Posterior vena cava (tissue), 2 donors: ENCODE data around the gene GNAT2. TPM values are rescaled to one million over a fixed set of nuclear protein-coding genes. Genes with fewer than 3 reads are reported as not detected.

ENCODE experiments used
- DNase-seq: peaks from one replicate; pipeline ENCODE4 v3.0.0-alpha.2; 2020; ENCODE audit warnings: low spot score
- intact Hi-C, 2 donors: fragments of 100-400 bp; cut with DNase I; formaldehyde crosslinking; loops; one replicate each; pipeline versions ENCODE4 v1.14.1 to v1.14.2; 2022 to 2023
- total RNA-seq, 2 donors: library from RNA; stranded (reverse); fragmentation: NEBNext Ultra II Directional; extraction: Animal tissue kit (Norgen Biotek cat#: 25700); gene quantifications; one replicate each; pipeline ENCODE4 v1.2.1, GENCODE V29; 2021
- donor health status: DM: yes; HTN: yes; CAD: no.
- donor health status: DM: yes; HTN: yes; CAD: no.

GNAT2 gene
- total RNA-seq, 2 donors from 2014 or later, result not detected

GRCh38 chr1:109649491-109649914, 30.1 kb upstream of the GNAT2 start:
- intact Hi-C loops, result loop anchor here in 1 of 2 donors (10.0 kb wide), 1 partner anchor 55 kb away; no protein-coding TSS in a partner anchor
- no peak for DNase-seq

- intact Hi-C loops, result loop anchor here in 1 of 2 donors (10.0 kb wide), 1 partner anchor 60 kb away; no protein-coding TSS in a partner anchor
- DNase-seq, result no peak
Observed at GRCh38 chr1:109644670-109645069, 25.3 kb upstream of the GNAT2 start.

GRCh38 chr1:109643385-109644230, 24.2 kb upstream of the GNAT2 start:
- DNase-seq, result peak; percentile 94
- intact Hi-C loops, result loop anchor here in 1 of 2 donors (10.0 kb wide), 1 partner anchor 61 kb away; no protein-coding TSS in a partner anchor

- intact Hi-C loops, result loop anchor here in 1 of 2 donors (10.0 kb wide), 1 partner anchor 62 kb away; no protein-coding TSS in a partner anchor
- no peak for DNase-seq
Observed at GRCh38 chr1:109642626-109643025, 23.2 kb upstream of the GNAT2 start.

GRCh38 chr1:109641861-109642260, 22.4 kb upstream of the GNAT2 start:
- intact Hi-C loops, result loop anchor here in 1 of 2 donors (2.0 to 10.0 kb wide), 2 partner anchors 63 to 133 kb away; no protein-coding TSS in a partner anchor
- no peak for DNase-seq

GRCh38 chr1:109641078-109641740, 21.8 kb upstream of the GNAT2 start:
- intact Hi-C loops, result loop anchor here in 1 of 2 donors (2.0 to 10.0 kb wide), 2 partner anchors 64 to 134 kb away; no protein-coding TSS in a partner anchor
- DNase-seq, result no peak

- intact Hi-C loops, result loop anchor here in 1 of 2 donors (2.0 to 10.0 kb wide), 2 partner anchors 64 to 134 kb away; no protein-coding TSS in a partner anchor
- peak; percentile 95 for DNase-seq
Observed at GRCh38 chr1:109640285-109640865, 21.0 kb upstream of the GNAT2 start.

GRCh38 chr1:109639841-109640184, 20.4 kb upstream of the GNAT2 start:
- intact Hi-C loops, result loop anchor here (2.0 to 10.0 kb wide), 4 partner anchors 65 to 345 kb away; partner anchors contain the start of gene AHCYL1 (in 1 of the 2)
- peak; percentile 77 for DNase-seq

- intact Hi-C loops, result loop anchor here (5.0 to 10.0 kb wide), 2 partner anchors 133 to 346 kb away; partner anchors contain the start of gene AHCYL1 (in 1 of the 2)
- DNase-seq, result no peak
Observed at GRCh38 chr1:109639063-109639840, 19.8 kb upstream of the GNAT2 start.

GRCh38 chr1:109637446-109637845, 18.0 kb upstream of the GNAT2 start:
- intact Hi-C loops, result loop anchor here (5.0 to 10.0 kb wide), 2 partner anchors 135 to 347 kb away; partner anchors contain the start of gene AHCYL1 (in 1 of the 2)
- DNase-seq, result no peak

- intact Hi-C loops, result loop anchor here (5.0 to 10.0 kb wide), 2 partner anchors 136 to 348 kb away; partner anchors contain the start of gene AHCYL1 (in 1 of the 2)
Observed at GRCh38 chr1:109636201-109636952, 17.0 kb upstream of the GNAT2 start.

GRCh38 chr1:109635862-109636200, 16.4 kb upstream of the GNAT2 start:
- intact Hi-C loops, result loop anchor here (5.0 to 10.0 kb wide), 2 partner anchors 136 to 349 kb away; partner anchors contain the start of gene AHCYL1 (in 1 of the 2)

More at GRCh38 chr1:109636201-109636952, 17.0 kb upstream of the GNAT2 start:
- DNase-seq, result no peak

GRCh38 chr1:109634771-109635750, 15.6 kb upstream of the GNAT2 start:
- DNase-seq, result no peak
- intact Hi-C loops, result loop anchor here (5.0 to 10.0 kb wide), 2 partner anchors 137 to 350 kb away; partner anchors contain the start of gene AHCYL1 (in 1 of the 2)

More at GRCh38 chr1:109635862-109636200, 16.4 kb upstream of the GNAT2 start:
- DNase-seq, result no peak

GRCh38 chr1:109634292-109634691, 14.9 kb upstream of the GNAT2 start:
- DNase-seq, result no peak
- intact Hi-C loops, result loop anchor here in 1 of 2 donors (10.0 kb wide), 1 partner anchor 351 kb away; the partner anchor contains the start of gene AHCYL1

- intact Hi-C loops, result loop anchor here in 1 of 2 donors (10.0 kb wide), 1 partner anchor 352 kb away; the partner anchor contains the start of gene AHCYL1
Observed at GRCh38 chr1:109632671-109633346, 13.4 kb upstream of the GNAT2 start.

More at GRCh38 chr1:109632671-109633346, 13.4 kb upstream of the GNAT2 start:
- no peak for DNase-seq
